Measurements from ENCODE around the gene DVL1.

Gene DVL1

DNA sequence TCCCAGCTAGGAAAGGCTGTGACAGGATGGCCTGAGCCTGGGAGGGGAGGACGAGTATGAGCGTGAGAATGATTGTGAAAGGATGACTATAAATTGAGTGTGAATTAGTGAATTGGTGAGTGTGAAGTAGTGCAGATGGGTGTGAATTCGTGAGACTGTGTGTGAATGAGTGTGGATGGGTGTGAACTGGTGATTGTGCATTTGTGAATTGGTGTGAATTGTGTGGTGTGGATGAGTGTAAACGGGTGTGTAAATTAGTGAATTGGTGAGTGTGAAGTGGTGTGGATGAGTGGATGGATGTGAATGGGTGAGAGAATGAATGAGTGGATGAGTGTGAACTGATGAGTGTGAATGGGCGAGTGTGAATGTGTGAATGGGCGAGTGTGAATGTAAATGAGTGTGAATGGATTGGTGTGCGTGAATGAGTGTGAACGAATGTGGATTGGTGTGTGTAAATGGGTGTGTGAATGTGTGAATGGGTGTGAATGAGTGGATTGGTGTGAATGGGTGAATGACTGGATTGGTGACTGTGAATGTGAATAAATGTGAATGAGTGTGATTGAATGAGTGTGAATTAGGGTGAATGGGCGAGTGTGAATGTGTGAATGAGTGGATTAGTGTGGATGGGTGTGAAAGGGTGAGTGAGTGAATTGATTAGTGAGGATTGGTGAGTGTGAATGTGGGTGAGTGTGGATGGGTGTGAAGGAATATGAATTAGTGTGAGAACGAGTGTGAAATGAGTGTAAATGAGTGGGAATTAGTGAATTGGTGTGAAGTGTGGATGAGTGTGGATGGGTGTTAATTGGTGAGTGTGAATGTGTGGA is 16.9 kb upstream of the DVL1 start:
- Histone ChIP-seq H3K4me3 (ENCODE audit: low read depth, low read length) (no peak overlapping the region), H3K27ac (no peak overlapping the region), H3K27me3 (ENCODE audit: insufficient read depth, low read depth, severe bottlenecking) (no peaks in the 10 kb centered on the region), H3K36me3 (no peaks in the 10 kb centered on the region; the same call in 1 of the 2 replicates), H3K9me3 (ENCODE audit: severe bottlenecking) (peaks cover 15% of the 10 kb centered on the region)
- no peak for DNase-seq
- TF ChIP-seq, protein P1, sequence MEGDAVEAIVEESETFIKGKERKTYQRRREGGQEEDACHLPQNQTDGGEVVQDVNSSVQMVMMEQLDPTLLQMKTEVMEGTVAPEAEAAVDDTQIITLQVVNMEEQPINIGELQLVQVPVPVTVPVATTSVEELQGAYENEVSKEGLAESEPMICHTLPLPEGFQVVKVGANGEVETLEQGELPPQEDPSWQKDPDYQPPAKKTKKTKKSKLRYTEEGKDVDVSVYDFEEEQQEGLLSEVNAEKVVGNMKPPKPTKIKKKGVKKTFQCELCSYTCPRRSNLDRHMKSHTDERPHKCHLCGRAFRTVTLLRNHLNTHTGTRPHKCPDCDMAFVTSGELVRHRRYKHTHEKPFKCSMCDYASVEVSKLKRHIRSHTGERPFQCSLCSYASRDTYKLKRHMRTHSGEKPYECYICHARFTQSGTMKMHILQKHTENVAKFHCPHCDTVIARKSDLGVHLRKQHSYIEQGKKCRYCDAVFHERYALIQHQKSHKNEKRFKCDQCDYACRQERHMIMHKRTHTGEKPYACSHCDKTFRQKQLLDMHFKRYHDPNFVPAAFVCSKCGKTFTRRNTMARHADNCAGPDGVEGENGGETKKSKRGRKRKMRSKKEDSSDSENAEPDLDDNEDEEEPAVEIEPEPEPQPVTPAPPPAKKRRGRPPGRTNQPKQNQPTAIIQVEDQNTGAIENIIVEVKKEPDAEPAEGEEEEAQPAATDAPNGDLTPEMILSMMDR (IDR thresholded peaks at IDR 0.05; ENCODE audit: low read depth, low read length), result no peak

GRCh38 chr1:1364266-1364665 is 15.0 kb upstream of the DVL1 start:
- DNase-seq, result no peak

GRCh38 chr1:1361982-1362423 is 12.8 kb upstream of the DVL1 start:
- no peak overlapping the region for H3K27ac ChIP-seq
- TF ChIP-seq, protein P1 (IDR thresholded peaks at IDR 0.05; ENCODE audit: low read depth, low read length), result no peak
- H3K4me3 ChIP-seq (ENCODE audit: low read depth, low read length), result no peak overlapping the region

More at GRCh38 chr1:1364266-1364665, 15.0 kb upstream of the DVL1 start:
- no peaks in the 10 kb centered on the region for H3K36me3 ChIP-seq
- H3K27me3 ChIP-seq (ENCODE audit: insufficient read depth, low read depth, severe bottlenecking), result no peaks in the 10 kb centered on the region
- H3K9me3 ChIP-seq (ENCODE audit: severe bottlenecking), result peaks cover 15% of the 10 kb centered on the region
- H3K4me3 ChIP-seq (ENCODE audit: low read depth, low read length), result no peak overlapping the region
- H3K27ac ChIP-seq, result no peak overlapping the region
- TF ChIP-seq, protein P1 (IDR thresholded peaks at IDR 0.05; ENCODE audit: low read depth, low read length), result no peak

GRCh38 chr1:1361233-1361981 is 12.2 kb upstream of the DVL1 start:
- no peak for DNase-seq
- Histone ChIP-seq H3K36me3 (peaks cover 3% of the 10 kb centered on the region; the same call in 1 of the 2 replicates), H3K27me3 (ENCODE audit: insufficient read depth, low read depth, severe bottlenecking) (no peaks in the 10 kb centered on the region), H3K4me3 (ENCODE audit: low read depth, low read length) (no peak overlapping the region), H3K27ac (peak overlapping the region; percentile 14; the same call in 1 of the 2 replicates), H3K9me3 (ENCODE audit: severe bottlenecking) (peaks cover 7% of the 10 kb centered on the region)
- TF ChIP-seq, protein P1 (IDR thresholded peaks at IDR 0.05; ENCODE audit: low read depth, low read length), result no peak

More at GRCh38 chr1:1361982-1362423, 12.8 kb upstream of the DVL1 start:
- Histone ChIP-seq H3K27me3 (ENCODE audit: insufficient read depth, low read depth, severe bottlenecking) (no peaks in the 10 kb centered on the region), H3K9me3 (ENCODE audit: severe bottlenecking) (peaks cover 11% of the 10 kb centered on the region), H3K36me3 (no peaks in the 10 kb centered on the region; the same call in 1 of the 2 replicates)
- no peak for DNase-seq

DNA sequence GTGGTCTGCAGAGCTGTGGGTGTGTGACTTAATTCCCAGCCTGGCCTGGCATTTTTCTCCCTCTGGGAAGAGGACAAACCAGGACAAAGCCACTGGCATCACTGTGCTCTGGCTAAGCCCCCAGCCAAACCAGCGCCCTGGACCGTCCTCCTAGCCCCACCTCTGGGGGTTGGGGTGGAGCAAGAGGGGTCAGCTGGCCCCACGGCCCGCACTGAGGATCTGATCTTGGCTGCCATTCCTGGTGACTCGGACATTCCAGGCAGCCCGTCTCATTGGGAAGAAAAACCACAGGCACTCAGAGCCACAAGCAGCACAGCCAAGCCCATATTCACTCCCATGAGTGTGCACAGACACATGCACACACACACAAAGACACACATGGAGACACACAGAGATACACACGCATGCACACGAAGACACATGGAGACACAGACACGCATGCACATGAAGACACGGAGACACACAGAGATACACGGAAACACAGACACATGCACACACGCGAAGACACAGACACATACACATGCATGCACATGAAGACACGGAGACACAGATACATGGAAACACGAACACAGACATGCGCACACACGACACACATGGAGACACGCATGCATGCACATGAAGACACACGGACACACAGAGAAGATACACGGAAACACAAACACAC is 11.4 kb upstream of the DVL1 start:
- H3K27me3 ChIP-seq (ENCODE audit: insufficient read depth, low read depth, severe bottlenecking), result no peaks in the 10 kb centered on the region

More for the DNA sequence above, 11.4 kb upstream of the DVL1 start:
- Histone ChIP-seq H3K27ac (peak overlapping the region; percentile 95), H3K4me3 (ENCODE audit: low read depth, low read length) (no peak overlapping the region), H3K36me3 (peaks cover 3% of the 10 kb centered on the region; the same call in 1 of the 2 replicates), H3K9me3 (ENCODE audit: severe bottlenecking) (no peaks in the 10 kb centered on the region)
- DNase-seq, result peak; percentile 47
- TF ChIP-seq, protein P1 (IDR thresholded peaks at IDR 0.05; ENCODE audit: low read depth, low read length), result no peak
